Keratinocyte (primary cell): ENCODE results near the gene TNFRSF25. TPM values are rescaled to one million over a fixed set of nuclear protein-coding genes. Genes with fewer than 3 reads are reported as not detected.

Experiments
- DNase-seq: peaks from one replicate; pipeline ENCODE4 v3.0.0-alpha.2; 2011; ENCODE audit warnings: low read depth, missing footprints, low spot score
- FAIRE-seq: peaks from 2 replicates; lab custom pipeline; 2011; peaks lifted over from hg19 to GRCh38; lab: Jason Lieb, UNC
- H2AFZ ChIP-seq: 2 replicates; pipeline ENCODE4 v1.6.0; 2012; ENCODE audit warnings: low read length, control low read depth, inconsistent platforms; ENCODE audit not compliant: control insufficient read depth
- H3K27ac ChIP-seq: 2 replicates; pipeline ENCODE4 v1.5.1; 2011; ENCODE audit warnings: low read length; ENCODE audit not compliant: control insufficient read depth, insufficient read depth
- H3K27me3 ChIP-seq: 3 replicates; pipeline ENCODE4 v1.6.0; 2011; ENCODE audit warnings: low read length; ENCODE audit not compliant: control insufficient read depth, insufficient read depth; ENCODE audit errors: extremely low read depth
- H3K36me3 ChIP-seq, 2 experiments: 2 replicates in 1 of 2; 3 replicates in 1 of 2; pipeline ENCODE4 v1.5.1; 2011; ENCODE audit warnings: low read length in 2 of 2, mild to moderate bottlenecking in 1 of 2; ENCODE audit not compliant: control insufficient read depth in 2 of 2, insufficient read depth in 2 of 2; ENCODE audit errors: extremely low read depth in 1 of 2
- H3K4me1 ChIP-seq: 3 replicates; pipeline ENCODE4 v1.5.1; 2011; ENCODE audit warnings: low read length; ENCODE audit not compliant: control insufficient read depth, insufficient read depth; ENCODE audit errors: extremely low read depth
- H3K4me2 ChIP-seq: 3 replicates; pipeline ENCODE4 v1.6.0; 2011; ENCODE audit warnings: low read depth, low read length; ENCODE audit not compliant: control insufficient read depth, insufficient read depth; ENCODE audit errors: extremely low read depth
- H3K4me3 ChIP-seq, 3 experiments: fragments of 200-600 bp in 1 of 3; sonication (generic) in 1 of 3; 2 replicates in 2 of 3; 3 replicates in 1 of 3; pipeline ENCODE4 v1.5.1; 2011 to 2016; ENCODE audit warnings: low read length in 3 of 3, mild to moderate bottlenecking in 3 of 3, control low read depth in 2 of 3, inconsistent platforms in 1 of 3, low read depth in 1 of 3, mixed read lengths in 1 of 3, mixed run types in 1 of 3, moderate library complexity in 1 of 3; ENCODE audit not compliant: control insufficient read depth in 2 of 3, insufficient read depth in 2 of 3; ENCODE audit errors: extremely low read depth in 1 of 3
- H3K79me2 ChIP-seq: 2 replicates; pipeline ENCODE4 v1.6.0; 2012; ENCODE audit warnings: low read length; ENCODE audit not compliant: control insufficient read depth, insufficient read depth
- H3K9ac ChIP-seq: 3 replicates; pipeline ENCODE4 v1.6.0; 2011; ENCODE audit warnings: low read length; ENCODE audit not compliant: control insufficient read depth, insufficient read depth; ENCODE audit errors: extremely low read depth
- H3K9me1 ChIP-seq: 3 replicates; pipeline ENCODE4 v1.6.0; 2011; ENCODE audit warnings: low read length; ENCODE audit not compliant: control insufficient read depth, insufficient read depth; ENCODE audit errors: extremely low read depth
- H3K9me3 ChIP-seq: 2 replicates; pipeline ENCODE4 v1.5.1; 2012; ENCODE audit warnings: low read depth, low read length; ENCODE audit not compliant: control insufficient read depth
- H4K20me1 ChIP-seq: 3 replicates; pipeline ENCODE4 v1.6.0; 2011; ENCODE audit warnings: low read length; ENCODE audit not compliant: control insufficient read depth, insufficient read depth; ENCODE audit errors: extremely low read depth
- EZH2 ChIP-seq: IDR thresholded peaks from one replicate; pipeline ENCODE4 v1.6.1; 2012; ENCODE audit warnings: inconsistent platforms, mild to moderate bottlenecking, low read length, moderate library complexity
- dilution Hi-C: fragments of 300-500 bp; cut with MboI; formaldehyde crosslinking; loops from one replicate; pipeline ENCODE4 v1.7.0; 2020; ENCODE audit warnings: low sequenced_read_pairs; ENCODE audit not compliant: extremely low pct_ligation_motif_present
- polyA plus RNA-seq, 5 experiments: library from polyadenylated mRNA; depleted of rRNA in 3 of 5; stranded (reverse) in 3 of 5; stranded (forward) in 1 of 5; unstranded in 1 of 5; fragments of >200 nt; gene quantifications; 1 replicate in 1 of 5; 2 replicates in 3 of 5; 3 replicates in 1 of 5; pipeline versions ENCODE4 v1.2.1 to v1.2.3, GENCODE V29; 2011 to 2012; ENCODE audit warnings: missing spikeins in 2 of 5, low read depth in 1 of 5, low replicate concordance in 1 of 5
- small RNA-seq, 3 experiments: library from RNA; depleted of rRNA; stranded (forward); fragments of <200 nt; gene quantifications; one replicate each; pipeline ENCODE3, GENCODE V24; 2012; ENCODE audit warnings: low read depth in 3 of 3, low replicate concordance in 1 of 3; ENCODE audit not compliant: insufficient read length in 3 of 3
- TF ChIP-seq, protein P1 (sequence below), 3 experiments: IDR thresholded peaks in 1 of 3; conservative IDR thresholded peaks in 1 of 3; optimal IDR thresholded peaks in 1 of 3; 2 replicates in 2 of 3; 3 replicates in 1 of 3; pipeline versions ENCODE3 to v1.5.1; 2011; ENCODE audit warnings: low read length in 3 of 3, mild to moderate bottlenecking in 3 of 3, moderate library complexity in 2 of 3, control low read depth in 1 of 3, inconsistent platforms in 1 of 3; ENCODE audit not compliant: insufficient read depth in 2 of 3; ENCODE audit errors: extremely low read depth in 1 of 3

Gene TNFRSF25
- polyA plus RNA-seq, 1 donor (not counting 4 experiments of a cell fraction or from before 2014, with no cell fraction given) = 12.4 TPM

DNA sequence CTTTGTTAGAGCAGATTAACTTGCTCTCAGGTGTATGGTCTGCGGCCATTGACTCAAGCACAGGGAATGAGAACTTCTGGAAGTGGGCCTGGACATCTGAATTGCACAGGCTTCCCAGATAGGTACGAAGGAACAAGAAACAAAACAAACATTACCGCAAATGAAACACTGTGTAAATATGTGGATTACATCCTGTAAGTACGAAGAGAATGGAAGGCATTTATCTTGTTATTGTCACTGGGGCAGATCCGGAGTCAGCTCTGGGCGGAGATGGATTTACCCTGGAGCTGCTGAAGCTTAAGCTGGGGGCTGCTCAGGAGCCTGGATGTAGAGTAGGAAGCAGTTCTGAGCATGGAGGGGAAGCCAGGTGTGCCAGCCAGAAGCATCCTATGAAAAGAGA lies 53.1 kb downstream of the TNFRSF25 start:
- TF ChIP-seq, protein P1, sequence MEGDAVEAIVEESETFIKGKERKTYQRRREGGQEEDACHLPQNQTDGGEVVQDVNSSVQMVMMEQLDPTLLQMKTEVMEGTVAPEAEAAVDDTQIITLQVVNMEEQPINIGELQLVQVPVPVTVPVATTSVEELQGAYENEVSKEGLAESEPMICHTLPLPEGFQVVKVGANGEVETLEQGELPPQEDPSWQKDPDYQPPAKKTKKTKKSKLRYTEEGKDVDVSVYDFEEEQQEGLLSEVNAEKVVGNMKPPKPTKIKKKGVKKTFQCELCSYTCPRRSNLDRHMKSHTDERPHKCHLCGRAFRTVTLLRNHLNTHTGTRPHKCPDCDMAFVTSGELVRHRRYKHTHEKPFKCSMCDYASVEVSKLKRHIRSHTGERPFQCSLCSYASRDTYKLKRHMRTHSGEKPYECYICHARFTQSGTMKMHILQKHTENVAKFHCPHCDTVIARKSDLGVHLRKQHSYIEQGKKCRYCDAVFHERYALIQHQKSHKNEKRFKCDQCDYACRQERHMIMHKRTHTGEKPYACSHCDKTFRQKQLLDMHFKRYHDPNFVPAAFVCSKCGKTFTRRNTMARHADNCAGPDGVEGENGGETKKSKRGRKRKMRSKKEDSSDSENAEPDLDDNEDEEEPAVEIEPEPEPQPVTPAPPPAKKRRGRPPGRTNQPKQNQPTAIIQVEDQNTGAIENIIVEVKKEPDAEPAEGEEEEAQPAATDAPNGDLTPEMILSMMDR (optimal IDR thresholded peaks at IDR 0.05 in 1 of 3, IDR thresholded peaks at IDR 0.05 in 1 of 3, conservative IDR thresholded peaks at IDR 0.05 in 1 of 3; ENCODE audit: extremely low read depth in 1 of 3, insufficient read depth in 2 of 3, low read length in 3 of 3) = no peak
- no peak for TF ChIP-seq EZH2
- FAIRE-seq (no peak), DNase-seq (no peak)
- H4K20me1 ChIP-seq = no peaks in the 10 kb centered on the region
- H3K36me3 ChIP-seq = no peaks in the 10 kb centered on the region
- no peaks in the 10 kb centered on the region for H3K9me3 ChIP-seq
- no peaks in the 10 kb centered on the region for H3K9me1 ChIP-seq
- H3K79me2 ChIP-seq = peaks cover 3% of the 10 kb centered on the region
- H3K27me3 ChIP-seq = no peaks in the 10 kb centered on the region
- no peak overlapping the region for H3K4me2 ChIP-seq
- dilution Hi-C loops = no loop called here
- H3K4me3 ChIP-seq = no peak overlapping the region
- peak overlapping the region; percentile 22 for H3K9ac ChIP-seq
- H2AFZ ChIP-seq = no peak overlapping the region
- peak overlapping the region; percentile 96 for H3K27ac ChIP-seq
- H3K4me1 ChIP-seq = peaks cover 39% of the 10 kb centered on the region

Small RNA genes within 50 kb of the gene (small RNA-seq; reads per million reads assigned to genes)
- gene MIR4252 = 0 reads per million in 3 experiments

Other genes starting within 250 kb of the TNFRSF25 start
- gene ICMT, start 230.2 kb downstream of the TNFRSF25 start, polyA plus RNA-seq = 50.3 to 72.5 TPM (median 59.9 TPM) in 3 replicates
- gene HES3, start 222.0 kb downstream of the TNFRSF25 start, polyA plus RNA-seq = not detected in 3 replicates
- 7.2 to 14.2 TPM (median 11.0 TPM) in 3 replicates for gene GPR153, start 205.1 kb downstream of the TNFRSF25 start, polyA plus RNA-seq
- gene ACOT7, start 72.4 kb downstream of the TNFRSF25 start, polyA plus RNA-seq = 195 to 349 TPM (median 226 TPM) in 3 replicates
- gene HES2, start 46.3 kb downstream of the TNFRSF25 start, polyA plus RNA-seq = 30.1 to 51.6 TPM (median 33.9 TPM) in 3 replicates
- gene ESPN, start 41.4 kb downstream of the TNFRSF25 start, polyA plus RNA-seq = 0.47 to 3.6 TPM (median 1.2 TPM) in 3 replicates
- gene PLEKHG5, start 25.5 kb upstream of the TNFRSF25 start, polyA plus RNA-seq = 11.8 to 27.7 TPM (median 13.4 TPM) in 3 replicates
- 13.7 to 24.6 TPM (median 23.2 TPM) in 3 replicates for gene NOL9, start 88.3 kb upstream of the TNFRSF25 start, polyA plus RNA-seq
- gene TAS1R1, start 89.1 kb upstream of the TNFRSF25 start, polyA plus RNA-seq = not detected in 3 replicates
- gene ZBTB48, start 113.8 kb upstream of the TNFRSF25 start, polyA plus RNA-seq = 9.7 to 21.1 TPM (median 10.9 TPM) in 3 replicates
- gene KLHL21, start 136.7 kb upstream of the TNFRSF25 start, polyA plus RNA-seq = 24.8 to 51.0 TPM (median 32.8 TPM) in 3 replicates
- gene PHF13, start 147.6 kb upstream of the TNFRSF25 start, polyA plus RNA-seq = 2.4 to 8.3 TPM (median 4.5 TPM) in 3 replicates
- gene THAP3, start 158.7 kb upstream of the TNFRSF25 start, polyA plus RNA-seq = 5.1 to 6.0 TPM (median 5.1 TPM) in 3 replicates
- gene DNAJC11, start 235.6 kb upstream of the TNFRSF25 start, polyA plus RNA-seq = 20.5 to 53.1 TPM (median 40.8 TPM) in 3 replicates